GM19328 (cell line): Measurements from ENCODE around the gene SIRT2.
"Not testable (repeated sequence)": the region's sequence is repeated elsewhere in the genome, so short reads cannot be mapped to it uniquely, and the experiment has no call there.

Experiments
- ATAC-seq: cut with Tn5 transposase; IDR thresholded peaks from one replicate; pipeline ENCODE4 v1.9.1; 2021; ENCODE audit warnings: mild to moderate bottlenecking, moderate library complexity; ENCODE audit not compliant: unreplicated experiment

Gene SIRT2

DNA sequence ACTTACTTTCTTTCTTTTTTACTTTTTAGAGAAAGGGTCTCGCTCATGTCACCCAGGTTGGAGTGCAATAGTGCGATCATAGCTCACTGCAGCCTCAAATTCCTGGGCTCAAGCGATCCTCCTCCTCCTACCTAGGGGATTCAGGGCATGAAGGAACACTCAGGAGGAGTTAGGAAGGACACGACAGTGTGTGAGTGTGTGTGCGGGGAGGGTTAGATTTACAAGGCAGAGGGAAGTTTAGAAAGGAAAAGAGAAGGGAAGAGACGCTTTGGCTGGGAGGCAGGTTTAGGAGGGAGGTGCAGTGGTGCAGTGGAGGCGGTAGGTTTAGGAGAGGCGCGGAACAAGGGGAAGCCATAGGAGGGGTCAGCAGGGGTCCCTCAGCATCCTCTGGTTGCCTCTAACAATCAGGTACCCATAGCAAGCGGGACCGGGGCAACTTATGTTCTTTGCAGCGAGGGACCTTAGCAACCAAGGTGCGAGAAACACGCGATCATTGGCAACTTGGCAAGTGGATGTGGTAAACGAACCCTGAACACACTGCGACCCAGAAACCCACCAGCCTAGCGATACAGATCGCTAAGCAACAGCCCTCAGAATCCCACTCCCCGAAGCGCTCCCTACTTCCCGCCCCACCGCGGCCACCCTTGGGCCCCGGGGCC, 501 bp downstream of the SIRT2 start:
- no peak for ATAC-seq

DNA sequence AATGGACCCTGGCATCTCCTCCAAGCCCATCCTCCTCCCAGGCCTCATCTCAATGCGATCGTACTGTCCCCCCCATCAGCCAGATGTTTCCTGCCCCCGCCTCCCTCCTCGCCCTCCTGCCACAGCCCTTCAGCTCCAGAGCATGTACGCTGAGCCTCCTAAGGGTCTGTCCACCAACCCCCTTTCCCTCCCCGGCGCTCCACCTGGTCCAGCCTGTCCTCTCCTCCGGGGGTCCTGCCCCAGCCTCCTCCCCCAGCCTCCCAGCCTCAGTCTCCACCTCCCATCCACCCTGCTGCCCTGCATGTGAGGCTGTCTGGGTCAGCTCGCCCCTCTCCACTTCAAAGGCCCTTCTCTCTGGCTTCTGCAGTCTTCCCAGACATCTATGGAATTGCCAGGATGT, 4.5 kb downstream of the SIRT2 start:
- no peak for ATAC-seq

GRCh38 chr19:38893341-38893771, 6.1 kb downstream of the SIRT2 start:
- no peak for ATAC-seq

GRCh38 chr19:38892841-38893240, 6.6 kb downstream of the SIRT2 start:
- no peak for ATAC-seq

- no peak for ATAC-seq
These were observed 7.6 kb downstream of the SIRT2 start for GRCh38 chr19:38891771-38892170.

- ATAC-seq = no peak
These were observed 8.7 kb downstream of the SIRT2 start for GRCh38 chr19:38890686-38891085.

DNA sequence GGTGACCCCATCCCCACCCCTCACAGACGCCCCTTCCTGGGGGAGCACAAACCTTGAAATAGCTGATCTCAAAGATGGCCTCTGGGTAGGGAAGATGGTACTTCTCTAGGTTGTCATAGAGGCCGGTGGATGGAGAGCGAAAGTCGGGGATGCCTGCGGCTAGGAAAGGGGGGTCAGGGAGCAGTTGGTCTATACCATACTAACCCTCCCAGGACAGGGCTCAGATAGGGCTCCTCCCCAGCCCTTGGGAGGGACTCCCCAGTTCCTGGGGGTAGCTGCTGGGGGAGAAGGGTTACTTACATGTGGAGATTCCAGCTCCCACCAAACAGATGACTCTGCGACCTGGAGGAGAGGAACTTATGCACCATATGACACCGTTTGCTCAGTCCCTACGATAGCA, 9.6 kb downstream of the SIRT2 start:
- no peak for ATAC-seq

- ATAC-seq = no peak
These were observed 10.5 kb downstream of the SIRT2 start for GRCh38 chr19:38888876-38889275.

GRCh38 chr19:38884691-38885090, 14.7 kb downstream of the SIRT2 start:
- not testable (repeated sequence) for ATAC-seq

- ATAC-seq = no peak
These were observed 16.1 kb downstream of the SIRT2 start for GRCh38 chr19:38883286-38883685.

GRCh38 chr19:38880882-38881609, 18.4 kb downstream of the SIRT2 start:
- ATAC-seq = no peak

- ATAC-seq = no peak
These were observed 19.1 kb downstream of the SIRT2 start for GRCh38 chr19:38880076-38880881.

- no peak for ATAC-seq
These were observed 20.0 kb downstream of the SIRT2 start for GRCh38 chr19:38879400-38879751.

DNA sequence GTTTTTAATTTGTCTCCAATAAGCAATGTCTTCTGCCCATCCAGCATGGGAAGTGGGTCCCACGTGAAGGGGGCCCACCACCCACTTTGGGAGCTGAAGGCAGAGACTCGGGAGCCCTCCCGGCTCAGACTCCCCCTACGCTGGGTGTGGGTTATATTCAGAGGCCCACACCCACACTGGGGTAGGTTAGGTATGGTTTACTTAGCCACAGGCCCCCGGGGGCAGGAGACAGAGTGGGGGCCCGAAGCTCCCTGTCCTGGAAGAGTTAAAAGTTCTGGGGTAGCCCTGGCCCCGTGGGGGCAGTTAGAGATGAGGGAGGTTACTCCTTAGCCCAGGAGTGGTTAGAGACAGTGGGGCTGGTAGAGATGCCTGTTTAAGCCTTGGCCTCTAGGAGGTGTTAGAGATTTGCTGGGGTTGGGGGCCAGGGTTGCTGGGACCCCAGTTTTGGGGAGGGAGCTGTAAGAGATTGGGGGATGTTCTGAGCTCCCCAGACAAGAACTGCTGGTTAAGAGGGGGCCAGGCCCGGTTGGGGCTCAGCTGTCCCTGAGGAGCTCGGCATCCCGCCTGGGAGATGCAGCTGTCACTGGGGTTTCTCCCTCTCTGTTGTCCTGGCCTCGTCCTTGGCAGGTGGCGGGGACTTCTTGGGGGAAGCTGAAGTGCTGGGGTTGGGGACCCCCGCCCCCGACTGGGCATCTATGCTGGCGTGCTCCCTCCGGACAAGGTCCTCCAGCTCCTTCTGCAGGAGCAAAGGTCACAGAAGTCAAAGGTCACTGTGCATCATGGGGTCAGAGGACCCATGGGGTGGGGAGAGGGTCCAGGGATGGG, 20.6 kb downstream of the SIRT2 start:
- no peak for ATAC-seq

DNA sequence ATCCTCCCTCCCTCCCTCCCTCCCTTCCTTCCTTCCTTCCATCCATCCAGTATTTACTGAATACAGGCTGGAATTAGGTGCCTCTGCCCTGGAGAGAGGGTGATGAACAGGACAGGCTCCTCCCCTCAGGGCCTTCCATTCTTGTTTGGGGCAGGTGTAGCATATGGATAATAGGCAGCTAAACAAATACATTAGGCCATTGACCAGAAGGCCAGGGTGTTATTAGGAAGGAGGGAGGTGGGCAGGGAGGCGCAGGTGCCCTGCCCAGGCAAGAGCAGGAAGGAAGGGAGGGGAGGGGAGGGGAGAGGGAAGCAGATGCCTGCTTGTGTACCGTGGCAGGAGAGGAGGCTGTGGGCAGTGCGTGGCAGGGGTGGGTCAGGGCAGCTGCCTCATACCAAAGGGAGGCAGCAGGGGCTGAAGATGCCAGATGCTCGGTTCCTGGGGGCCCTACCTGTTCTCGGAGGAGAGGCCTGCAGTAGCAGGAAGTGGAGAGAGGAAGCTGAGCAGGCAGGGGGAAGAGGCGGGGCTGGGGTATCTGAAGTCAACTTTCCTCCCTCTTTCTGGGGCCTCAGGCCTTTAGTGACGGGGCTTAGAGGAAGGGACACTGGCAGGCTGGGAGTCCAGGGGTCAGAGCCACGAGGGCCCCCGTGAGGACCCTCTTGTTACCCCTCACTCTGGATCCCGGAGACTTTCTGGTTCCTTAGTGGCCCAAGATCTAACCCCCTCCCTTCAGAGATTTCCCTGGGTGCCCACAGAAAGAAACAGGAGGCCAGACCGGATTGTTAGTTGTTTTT, 21.4 kb downstream of the SIRT2 start, which contains the start of gene RINL:
Gene RINL (minus strand): TSS at position 495 of the 794 bp plus-strand sequence. CDS start 1,533 bp downstream, outside the sequence.
- ATAC-seq = no peak

- no peak for ATAC-seq
These were observed 23.6 kb downstream of the SIRT2 start for GRCh38 chr19:38875656-38876395.

GRCh38 chr19:38873400-38873799, 26.0 kb downstream of the SIRT2 start:
- ATAC-seq = not testable (repeated sequence)

- ATAC-seq = no peak
These were observed 28.8 kb downstream of the SIRT2 start for GRCh38 chr19:38870612-38871011.
